DOHH2 (cell line): ENCODE measurements around the gene TIAL1.
"Not testable (repeated sequence)": the region's sequence is repeated elsewhere in the genome, so short reads cannot be mapped to it uniquely, and the experiment has no call there.

Experiments used
- CTCF ChIP-seq: fragments of 200-600 bp; sonication (generic); IDR thresholded peaks from one replicate; pipeline ENCODE4 v1.5.1; 2014; ENCODE audit warnings: antibody characterized with exemption, mild to moderate bottlenecking, low read depth, low read length; ENCODE audit not compliant: poor library complexity, severe bottlenecking
- EZH2phosphoT487 ChIP-seq: fragments of 200-600 bp; sonication (generic); IDR thresholded peaks from 2 replicates; pipeline ENCODE4 v1.6.1; 2017; ENCODE audit warnings: borderline replicate concordance, mild to moderate bottlenecking, antibody characterized with exemption, low read length, moderate library complexity, mixed read lengths

GRCh38 chr10:119532791-119533190 is 64.0 kb downstream of the TIAL1 start:
- not testable (repeated sequence) for TF ChIP-seq CTCF, EZH2phosphoT487
